Stimulated activated CD4-positive, alpha-beta T cell treated with anti-CD3 and anti-CD28 coated beads, TNF-alpha, amount 100 ng/mL, for 4 hours (primary cell): ENCODE measurements around the gene HAGHL.

ENCODE experiments used
- DNase-seq, 3 experiments: peaks; one replicate each; pipeline ENCODE4 v3.0.0-alpha.2; 2020; ENCODE audit warnings: low read depth in 3 of 3

The HAGHL gene

DNA sequence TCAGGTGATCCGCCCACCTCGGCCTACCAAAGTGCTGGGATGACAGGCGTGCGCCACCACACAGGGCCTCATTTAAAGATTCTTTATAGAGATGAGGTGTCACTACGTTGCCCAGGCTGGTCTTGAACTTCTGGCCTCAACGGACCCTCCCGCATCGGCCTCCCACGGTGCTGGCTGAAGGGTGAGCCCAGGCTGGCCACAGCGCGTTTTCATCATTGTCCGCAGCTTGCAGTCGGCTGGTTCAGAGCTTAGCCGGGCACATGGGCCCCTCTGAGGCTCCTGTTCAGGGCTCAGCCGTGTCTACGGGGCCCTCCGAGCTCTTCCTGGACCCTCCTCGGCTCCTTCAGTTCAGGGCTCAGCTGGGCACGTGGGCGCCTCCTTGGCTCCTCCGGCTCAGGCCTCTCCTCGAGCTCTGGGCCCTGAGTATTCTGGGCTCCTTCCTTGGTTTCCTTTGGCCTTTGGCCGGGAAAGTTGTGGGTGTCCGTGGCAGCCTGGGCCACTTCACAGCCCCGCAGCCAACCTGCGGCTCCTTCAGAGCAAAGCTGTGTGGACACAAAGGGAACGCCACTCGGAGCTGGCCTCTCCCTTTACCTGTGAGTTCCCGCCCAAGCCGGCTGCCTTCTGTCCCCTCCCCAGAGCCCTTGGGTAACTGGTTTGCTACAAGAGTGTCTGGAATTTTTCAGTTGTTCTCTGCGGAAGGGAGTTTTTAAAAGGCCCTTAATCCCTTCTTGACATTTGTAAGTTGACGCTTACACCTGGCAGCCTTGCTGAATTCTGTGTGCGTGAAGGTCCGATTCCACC is 32.4 kb downstream of the HAGHL start:
- DNase-seq = no peak

DNA sequence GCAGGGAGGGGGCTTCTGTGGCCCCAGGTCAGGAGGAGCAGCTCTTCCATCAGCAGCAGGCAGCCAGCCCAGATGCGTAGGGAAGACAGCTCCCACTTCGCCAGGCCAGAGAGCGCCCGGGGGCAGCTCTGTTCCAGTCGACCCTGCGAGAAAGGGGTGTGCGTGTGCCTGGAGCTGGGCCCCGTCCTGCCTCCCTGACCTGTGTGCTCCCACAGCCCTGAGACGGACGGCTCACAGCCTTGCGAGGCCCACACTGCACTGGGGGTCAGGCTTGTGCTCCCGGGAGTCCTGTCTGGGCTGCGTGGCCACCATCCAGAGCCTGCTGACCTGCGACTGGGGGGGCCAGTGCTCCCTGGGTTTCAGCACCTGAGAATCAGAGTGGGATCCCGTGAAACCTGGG is 33.2 kb downstream of the HAGHL start:
- no peak for DNase-seq

DNA sequence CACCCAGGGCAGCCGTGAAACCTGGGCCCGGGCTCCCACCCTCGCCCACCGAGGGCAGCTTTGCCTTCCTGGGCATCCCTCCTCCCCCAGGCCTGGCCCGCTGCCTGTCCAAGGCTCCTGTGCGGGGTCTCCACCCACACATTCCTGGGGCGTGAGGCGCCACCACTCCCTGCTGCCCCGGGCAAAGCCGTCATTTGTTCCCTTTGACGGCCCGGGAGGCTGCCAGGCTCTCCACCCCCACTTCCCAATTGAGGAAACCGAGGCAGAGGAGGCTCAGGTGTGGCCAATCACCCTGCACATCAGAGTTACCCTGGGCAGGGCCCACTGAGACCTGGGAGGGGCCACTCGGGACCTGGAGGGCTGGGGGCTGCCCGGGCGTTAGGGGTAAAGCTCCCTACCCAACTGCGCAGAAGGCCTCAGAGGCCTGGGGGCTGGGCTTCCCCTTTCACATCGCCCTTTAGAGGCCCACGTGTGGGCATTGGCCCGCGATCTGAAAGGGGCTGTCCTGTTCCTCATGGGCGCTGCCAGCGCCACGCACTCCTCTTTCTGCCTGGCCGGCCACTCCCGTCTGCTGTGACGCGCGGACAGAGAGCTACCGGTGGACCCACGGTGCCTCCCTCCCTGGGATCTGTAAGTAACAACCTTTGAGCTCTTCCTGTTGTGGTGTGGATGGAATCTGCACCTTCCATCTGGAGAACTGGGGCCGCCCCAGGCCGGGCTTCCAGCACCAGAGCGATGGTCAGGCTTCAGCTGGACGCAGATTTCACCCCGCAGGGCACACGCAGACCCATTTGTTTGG is 33.8 kb downstream of the HAGHL start, which contains the start of gene MSLN:
TSS of gene MSLN (plus strand) at position 190 of the 799 bp plus-strand sequence. CDS start 1,947 bp downstream, outside the sequence.
- no peak for DNase-seq

DNA sequence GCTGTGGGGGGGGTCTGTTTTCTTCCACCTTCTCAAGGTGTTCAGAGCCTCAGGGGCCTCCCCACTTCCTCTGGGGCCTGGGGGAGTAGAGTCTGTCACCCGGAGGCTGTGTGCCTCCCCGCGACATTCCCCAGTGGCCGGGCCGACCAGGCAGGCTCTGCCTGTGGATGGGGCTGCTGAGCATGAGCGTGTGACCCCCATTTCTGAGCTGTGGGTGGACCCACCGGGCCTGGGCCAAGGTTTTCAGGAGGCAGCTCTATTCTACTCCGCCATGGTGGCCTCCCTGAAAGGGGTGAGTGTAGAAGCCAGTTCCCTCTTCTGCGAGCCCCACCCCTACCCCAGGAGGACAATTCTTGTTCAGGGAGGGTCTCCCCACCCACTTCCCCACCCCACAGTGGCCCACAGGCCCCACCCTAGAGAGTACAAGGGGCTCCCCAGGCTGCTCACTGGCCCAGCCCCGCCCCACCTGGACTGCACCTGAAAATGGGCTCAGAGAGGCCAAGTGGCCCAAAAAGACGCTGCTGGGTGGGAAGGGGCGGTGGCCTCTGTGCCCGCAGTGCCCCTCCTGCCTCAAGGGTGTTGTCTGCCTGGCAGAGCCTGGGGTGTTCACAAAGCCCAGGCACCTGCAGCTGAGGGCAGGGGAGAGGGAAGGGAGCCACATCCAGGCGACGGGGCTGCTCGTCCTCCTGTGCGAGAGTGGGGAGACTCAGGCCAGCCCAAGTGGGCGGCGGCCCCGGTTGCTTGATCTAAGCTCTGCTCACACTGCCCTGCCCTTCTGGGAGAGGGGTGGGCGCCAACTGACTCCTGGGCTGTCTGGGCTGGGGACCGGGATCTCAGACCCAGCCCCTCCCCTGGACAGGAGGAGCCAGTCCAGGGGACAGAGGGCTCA is 35.0 kb downstream of the HAGHL start:
- no peak for DNase-seq

DNA sequence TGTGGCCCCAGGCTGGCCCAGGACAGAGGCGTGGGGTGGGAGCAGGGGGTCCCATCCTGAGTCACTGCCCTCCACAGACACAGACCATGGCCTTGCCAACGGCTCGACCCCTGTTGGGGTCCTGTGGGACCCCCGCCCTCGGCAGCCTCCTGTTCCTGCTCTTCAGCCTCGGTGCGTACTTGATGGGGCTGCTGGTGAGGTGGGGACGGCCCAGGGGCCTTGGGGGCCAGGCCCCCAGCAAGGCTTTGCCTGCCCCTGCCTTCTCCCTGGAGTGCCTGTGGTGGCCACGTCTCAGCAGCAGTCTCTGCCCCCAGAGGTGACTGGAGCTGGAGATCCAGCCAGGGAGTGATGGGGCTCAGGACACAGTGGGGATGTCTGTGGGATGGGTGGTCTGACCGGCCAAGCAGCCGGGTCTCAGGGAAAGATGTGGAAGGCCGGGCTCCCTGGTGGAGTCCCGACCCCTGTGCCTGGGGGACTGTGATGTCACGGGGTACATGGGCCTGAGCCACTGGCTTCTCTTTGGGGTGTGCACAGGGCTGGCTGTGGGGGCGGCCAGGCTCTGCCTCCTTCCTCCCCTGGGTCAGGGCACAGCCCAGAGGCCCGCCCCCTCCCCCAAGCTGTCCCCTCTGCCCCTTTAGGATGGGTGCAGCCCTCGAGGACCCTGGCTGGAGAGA is 35.8 kb downstream of the HAGHL start:
- DNase-seq = no peak

DNA sequence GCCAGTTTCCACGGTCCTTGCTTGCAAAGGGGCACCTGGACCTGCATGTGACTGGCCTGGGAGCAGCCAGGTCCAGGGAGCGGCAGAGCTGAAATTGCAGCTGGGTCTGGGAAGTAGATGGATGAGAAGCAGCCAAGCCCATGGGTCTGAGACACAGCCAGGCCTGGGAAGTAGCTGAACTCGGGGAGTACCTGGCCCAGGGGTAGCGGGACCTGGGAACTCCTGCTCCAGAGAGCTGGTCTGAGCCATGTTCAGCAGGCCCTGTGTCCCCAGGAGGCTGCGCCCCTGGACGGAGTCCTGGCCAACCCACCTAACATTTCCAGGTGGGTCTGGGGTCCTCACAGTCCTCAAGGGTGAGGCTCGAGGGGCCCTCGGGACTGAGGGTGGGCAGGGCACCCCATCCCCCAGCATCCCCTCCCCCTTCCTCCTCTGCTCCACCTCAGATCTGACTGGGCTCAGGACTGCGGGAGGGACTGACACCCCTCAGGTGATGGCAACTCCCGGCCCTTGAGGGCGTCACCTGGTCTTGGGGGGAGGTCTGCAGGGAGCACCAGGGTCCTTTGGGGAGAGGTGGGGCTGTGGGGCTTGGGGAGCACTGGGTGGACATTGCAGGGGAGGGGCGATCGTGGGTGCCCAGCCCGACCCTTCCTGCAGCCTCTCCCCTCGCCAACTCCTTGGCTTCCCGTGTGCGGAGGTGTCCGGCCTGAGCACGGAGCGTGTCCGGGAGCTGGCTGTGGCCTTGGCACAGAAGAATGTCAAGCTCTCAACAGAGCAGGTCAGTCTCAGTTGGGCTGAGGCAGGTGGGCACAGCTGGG is 36.7 kb downstream of the HAGHL start:
- DNase-seq = no peak

DNA sequence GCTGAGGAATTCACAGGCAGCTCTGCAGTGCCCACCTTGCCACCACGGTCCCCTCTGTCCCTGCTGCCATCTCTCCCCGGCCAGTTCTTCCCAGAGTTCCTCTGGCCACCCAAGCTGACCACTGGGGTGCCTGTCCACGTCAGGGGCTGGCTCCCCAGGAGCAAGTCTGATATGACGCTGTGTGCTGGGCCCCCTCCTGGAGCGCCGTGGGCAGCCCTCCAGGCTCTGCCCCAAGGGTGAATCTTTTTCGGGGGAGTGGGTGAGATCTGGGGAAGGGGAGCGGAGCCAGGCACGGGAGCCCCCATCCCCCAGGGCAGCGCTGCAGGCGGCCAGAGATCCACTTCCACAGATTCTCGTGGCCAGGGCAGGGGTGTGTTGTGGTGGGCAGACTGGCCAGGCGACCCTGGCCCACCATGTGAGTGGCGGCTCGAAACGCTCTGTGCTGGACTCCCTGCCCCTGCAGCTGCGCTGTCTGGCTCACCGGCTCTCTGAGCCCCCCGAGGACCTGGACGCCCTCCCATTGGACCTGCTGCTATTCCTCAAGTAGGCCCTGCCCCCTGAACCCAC is 37.4 kb downstream of the HAGHL start:
- DNase-seq = no peak

DNA sequence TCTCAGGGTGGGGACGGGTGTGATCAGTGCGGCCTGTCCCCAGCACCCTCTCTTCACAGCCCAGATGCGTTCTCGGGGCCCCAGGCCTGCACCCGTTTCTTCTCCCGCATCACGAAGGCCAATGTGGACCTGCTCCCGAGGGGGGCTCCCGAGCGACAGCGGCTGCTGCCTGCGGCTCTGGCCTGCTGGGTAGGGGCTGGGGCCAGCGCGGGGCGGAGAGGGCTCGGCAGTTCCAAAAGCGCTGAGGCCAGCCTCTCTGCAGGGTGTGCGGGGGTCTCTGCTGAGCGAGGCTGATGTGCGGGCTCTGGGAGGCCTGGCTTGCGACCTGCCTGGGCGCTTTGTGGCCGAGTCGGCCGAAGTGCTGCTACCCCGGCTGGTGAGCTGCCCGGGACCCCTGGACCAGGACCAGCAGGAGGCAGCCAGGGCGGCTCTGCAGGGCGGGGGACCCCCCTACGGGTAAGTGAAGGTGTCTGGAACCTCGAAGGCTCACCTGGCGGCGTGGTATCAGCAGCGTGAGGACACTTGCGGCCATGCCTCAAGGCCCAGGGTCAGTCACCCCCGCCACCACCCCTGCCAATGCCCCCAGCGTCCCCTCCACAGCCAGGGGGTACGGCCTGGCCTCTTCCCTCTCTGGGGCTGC is 38.1 kb downstream of the HAGHL start:
- DNase-seq = no peak

DNA sequence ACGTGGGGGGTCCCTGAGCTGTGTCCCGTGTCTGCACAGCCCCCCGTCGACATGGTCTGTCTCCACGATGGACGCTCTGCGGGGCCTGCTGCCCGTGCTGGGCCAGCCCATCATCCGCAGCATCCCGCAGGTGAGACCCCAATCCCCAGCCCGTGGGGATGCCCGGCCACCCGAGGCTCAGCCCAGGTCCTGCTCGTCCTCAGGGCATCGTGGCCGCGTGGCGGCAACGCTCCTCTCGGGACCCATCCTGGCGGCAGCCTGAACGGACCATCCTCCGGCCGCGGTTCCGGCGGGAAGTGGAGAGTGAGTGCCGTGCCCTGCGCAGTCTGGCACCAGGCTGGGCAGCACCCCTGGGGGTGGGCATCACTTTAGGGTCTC is 38.6 kb downstream of the HAGHL start:
- no peak for DNase-seq

DNA sequence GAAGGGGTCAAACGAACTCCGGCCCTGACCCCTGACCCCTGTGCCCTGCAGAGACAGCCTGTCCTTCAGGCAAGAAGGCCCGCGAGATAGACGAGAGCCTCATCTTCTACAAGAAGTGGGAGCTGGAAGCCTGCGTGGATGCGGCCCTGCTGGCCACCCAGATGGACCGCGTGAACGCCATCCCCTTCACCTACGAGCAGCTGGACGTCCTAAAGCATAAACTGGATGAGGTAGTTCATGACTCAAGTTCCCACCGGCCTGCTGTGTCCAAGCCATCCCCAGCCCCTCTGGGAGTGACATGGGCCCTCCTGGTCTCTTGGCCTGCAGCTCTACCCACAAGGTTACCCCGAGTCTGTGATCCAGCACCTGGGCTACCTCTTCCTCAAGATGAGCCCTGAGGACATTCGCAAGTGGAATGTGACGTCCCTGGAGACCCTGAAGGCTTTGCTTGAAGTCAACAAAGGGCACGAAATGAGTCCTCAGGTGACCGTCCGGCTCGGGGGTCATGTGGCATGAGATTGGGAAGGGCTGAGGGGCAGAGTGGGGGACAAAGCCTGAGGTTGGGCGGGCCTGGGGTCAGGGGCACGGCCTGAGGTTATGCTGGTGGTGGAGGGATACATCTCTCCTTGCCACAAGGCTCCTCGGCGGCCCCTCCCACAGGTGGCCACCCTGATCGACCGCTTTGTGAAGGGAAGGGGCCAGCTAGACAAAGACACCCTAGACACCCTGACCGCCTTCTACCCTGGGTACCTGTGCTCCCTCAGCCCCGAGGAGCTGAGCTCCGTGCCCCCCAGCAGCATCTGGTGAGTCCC is 39.3 kb downstream of the HAGHL start:
- DNase-seq = no peak

DNA sequence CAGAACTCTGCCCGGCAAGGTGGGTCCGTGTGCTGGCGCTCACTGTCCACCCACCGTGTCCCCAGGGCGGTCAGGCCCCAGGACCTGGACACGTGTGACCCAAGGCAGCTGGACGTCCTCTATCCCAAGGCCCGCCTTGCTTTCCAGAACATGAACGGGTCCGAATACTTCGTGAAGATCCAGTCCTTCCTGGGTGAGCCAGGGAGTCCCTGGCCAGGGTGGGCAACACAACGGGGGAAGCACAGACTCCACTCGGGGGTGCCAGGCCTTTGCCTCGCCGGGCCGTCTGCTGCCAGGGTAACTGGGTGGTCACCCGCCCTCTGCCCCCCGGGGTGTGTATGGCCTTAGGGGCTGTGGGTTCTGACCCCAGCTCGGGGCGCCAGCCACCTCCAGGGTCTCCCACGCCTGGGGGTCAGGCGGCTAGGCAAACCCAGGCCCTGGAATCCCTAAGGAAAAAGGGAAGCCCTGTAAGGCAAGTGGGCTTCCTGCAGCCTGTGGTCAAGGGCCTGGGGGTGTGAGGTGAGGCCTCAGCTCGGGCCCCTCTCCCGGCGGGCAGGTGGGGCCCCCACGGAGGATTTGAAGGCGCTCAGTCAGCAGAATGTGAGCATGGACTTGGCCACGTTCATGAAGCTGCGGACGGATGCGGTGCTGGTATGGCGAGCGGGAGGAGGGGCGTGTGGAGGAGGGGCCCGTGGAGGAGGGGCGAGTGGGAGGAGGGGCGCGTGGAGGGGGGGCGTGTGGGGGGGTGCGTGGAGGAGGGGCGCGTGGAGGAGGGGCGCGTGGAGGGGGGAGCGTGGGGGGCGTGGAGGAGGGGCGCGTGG is 40.1 kb downstream of the HAGHL start:
- no peak for DNase-seq

DNA sequence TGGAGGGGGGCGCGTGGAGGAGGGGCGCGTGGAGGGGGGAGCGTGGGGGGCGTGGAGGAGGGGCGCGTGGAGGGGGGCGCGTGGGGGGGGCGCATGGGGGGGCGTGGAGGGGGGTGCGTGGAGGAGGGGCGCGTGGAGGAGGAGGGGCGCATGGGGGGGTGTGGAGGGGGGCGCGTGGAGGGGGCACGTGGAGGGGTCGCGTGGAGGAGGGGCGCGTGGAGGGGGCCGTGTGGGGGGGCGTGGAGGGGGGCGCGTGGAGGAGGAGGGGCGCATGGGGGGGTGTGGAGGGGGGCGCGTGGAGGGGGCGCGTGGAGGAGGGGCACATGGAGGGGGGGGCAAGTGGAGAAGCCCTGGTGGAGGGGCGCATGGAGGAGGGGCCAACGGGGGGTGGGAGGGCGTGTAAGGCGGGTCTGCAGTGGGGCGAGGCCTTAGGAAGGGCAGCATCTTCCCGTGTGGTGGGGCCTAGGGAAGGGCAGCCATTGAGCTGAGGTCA is 40.9 kb downstream of the HAGHL start:
- no peak for DNase-seq

DNA sequence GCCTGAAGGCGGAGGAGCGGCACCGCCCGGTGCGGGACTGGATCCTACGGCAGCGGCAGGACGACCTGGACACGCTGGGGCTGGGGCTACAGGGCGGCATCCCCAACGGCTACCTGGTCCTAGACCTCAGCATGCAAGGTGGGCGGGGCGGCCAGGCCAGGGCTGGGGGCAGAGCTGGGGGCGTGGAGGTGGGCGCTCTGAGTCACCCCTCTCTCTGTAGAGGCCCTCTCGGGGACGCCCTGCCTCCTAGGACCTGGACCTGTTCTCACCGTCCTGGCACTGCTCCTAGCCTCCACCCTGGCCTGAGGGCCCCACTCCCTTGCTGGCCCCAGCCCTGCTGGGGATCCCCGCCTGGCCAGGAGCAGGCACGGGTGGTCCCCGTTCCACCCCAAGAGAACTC is 41.5 kb downstream of the HAGHL start:
- no peak for DNase-seq

DNA sequence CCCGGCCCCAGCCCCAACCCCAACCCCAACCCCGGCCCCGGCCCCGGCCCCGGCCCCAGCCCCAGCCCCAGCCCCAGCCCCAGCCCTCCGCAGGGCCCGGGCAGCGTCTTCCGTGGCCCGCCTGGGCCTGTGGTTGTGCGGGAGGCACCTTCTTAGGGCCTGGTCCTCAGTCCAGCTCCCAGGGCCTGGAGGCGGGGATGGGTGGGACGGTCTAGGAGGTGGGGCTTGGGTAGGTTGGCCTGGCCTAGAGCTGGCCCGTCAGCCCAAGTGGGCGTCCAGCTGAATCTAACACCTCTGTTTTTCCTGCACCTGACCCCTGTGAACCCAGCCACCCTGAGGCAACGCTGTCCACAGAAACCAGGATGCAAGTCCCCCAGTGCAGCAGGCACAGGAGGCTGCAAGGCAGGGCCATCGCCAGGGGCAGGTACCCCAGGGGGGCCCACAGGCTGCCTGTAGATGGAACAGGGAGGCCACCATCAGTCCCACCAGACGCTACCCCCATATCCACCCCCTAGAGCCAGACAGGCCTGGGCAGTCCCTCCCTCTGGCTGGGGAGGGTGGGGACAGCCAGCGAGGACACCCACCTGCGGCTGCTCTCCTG is 42.4 kb downstream of the HAGHL start:
- DNase-seq = no peak

DNA sequence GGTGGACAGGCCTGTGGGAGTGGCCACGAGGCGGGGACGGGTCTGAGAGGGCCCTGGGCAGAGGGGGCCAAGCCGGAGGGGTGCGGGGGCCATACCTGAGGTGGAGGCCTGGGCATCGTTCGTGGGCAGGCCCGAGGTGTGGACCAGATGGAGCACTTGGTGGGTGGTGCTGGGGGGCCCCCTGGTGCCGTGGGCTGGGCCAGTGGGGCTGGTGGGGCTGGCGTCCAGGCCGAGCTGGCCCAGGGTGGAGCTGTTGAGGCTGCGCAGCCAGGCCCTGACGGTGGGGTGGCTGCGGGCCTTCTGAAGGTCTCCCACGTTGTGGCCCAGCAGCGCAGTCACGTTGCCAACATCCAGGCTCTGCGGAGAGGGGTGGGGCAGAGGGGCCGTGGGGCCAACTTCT is 43.0 kb downstream of the HAGHL start:
- DNase-seq = no peak

DNA sequence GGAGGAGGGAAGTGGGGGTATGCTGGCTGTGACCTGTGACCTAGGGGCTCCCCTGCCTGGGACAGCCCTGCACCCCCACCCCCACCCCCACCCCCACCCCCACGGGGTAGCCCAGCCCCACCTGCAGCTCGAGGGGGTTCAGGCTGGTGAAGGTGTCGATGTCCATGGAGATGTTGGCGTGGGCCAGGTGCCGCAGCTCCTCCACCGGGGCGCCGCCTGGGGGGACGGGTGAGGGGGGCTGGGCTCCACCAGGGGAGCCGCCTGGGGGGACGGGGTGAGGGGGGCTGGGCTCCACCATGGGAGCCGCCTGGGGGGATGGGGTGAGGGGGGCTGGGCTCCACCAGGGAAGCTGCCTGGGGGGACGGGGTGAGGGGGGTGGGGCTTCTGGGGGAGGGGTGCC is 43.5 kb downstream of the HAGHL start:
- DNase-seq = no peak

DNA sequence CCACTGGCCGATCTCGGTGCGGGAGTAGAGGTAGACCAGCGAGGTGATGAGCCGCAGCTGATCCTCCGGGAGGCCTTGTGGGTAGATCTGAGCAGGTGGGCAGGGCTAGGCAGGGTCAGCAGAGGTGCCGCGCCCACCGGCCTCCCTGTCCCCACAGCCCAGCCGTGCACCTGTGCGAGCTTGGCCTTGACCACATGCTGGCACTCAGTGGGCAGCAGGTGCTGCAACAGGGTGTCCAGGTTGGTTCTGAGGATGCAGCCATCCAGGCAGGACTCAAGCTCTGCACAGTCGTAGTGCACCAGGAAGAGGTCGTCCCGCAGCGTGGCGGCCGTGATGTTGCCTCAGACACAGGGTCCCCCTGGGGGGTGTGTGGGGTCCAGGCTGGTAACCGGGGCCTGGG is 46.1 kb downstream of the HAGHL start:
- DNase-seq = no peak
